Hepatocyte (in vitro differentiated cells): ENCODE results near the gene APLN. TPM values are rescaled to one million over a fixed set of nuclear protein-coding genes. Genes with fewer than 3 reads are reported as not detected.

Source experiments
- DNase-seq: peaks from one replicate; pipeline ENCODE4 v3.0.0-alpha.2; 2016; ENCODE audit warnings: low spot score
- H2AFZ ChIP-seq: fragments of 200-600 bp; sonication (generic); 2 replicates; pipeline ENCODE4 v1.6.0; 2016; ENCODE audit warnings: antibody characterized with exemption, mild to moderate bottlenecking
- H3K27ac ChIP-seq: fragments of 200-600 bp; sonication (generic); 2 replicates; pipeline ENCODE4 v1.5.1; 2016; ENCODE audit warnings: mild to moderate bottlenecking
- H3K27me3 ChIP-seq: fragments of 200-600 bp; sonication (generic); 2 replicates; pipeline ENCODE4 v1.6.1; 2016
- H3K36me3 ChIP-seq: fragments of 200-600 bp; sonication (generic); replicated peaks from 2 replicates; pipeline ENCODE4 v1.5.1; 2016; ENCODE audit warnings: low read depth; ENCODE audit not compliant: insufficient read depth
- H3K4me1 ChIP-seq: fragments of 200-600 bp; sonication (generic); 2 replicates; pipeline ENCODE4 v1.5.1; 2016; ENCODE audit warnings: mild to moderate bottlenecking, moderate library complexity; ENCODE audit not compliant: insufficient read depth
- H3K4me2 ChIP-seq: fragments of 200-600 bp; sonication (generic); 2 replicates; pipeline ENCODE4 v1.6.0; 2016
- H3K4me3 ChIP-seq: fragments of 200-600 bp; sonication (generic); 2 replicates; pipeline ENCODE4 v1.5.1; 2016; ENCODE audit warnings: mild to moderate bottlenecking
- H3K79me2 ChIP-seq: fragments of 200-600 bp; sonication (generic); 2 replicates; pipeline ENCODE4 v1.6.0; 2017; ENCODE audit warnings: mild to moderate bottlenecking
- H3K9me2 ChIP-seq: fragments of 200-600 bp; sonication (generic); replicated peaks from 2 replicates; pipeline ENCODE4 v1.6.0; 2017; ENCODE audit warnings: mild to moderate bottlenecking; ENCODE audit not compliant: insufficient read depth
- H3K9me3 ChIP-seq: fragments of 200-600 bp; sonication (generic); 2 replicates; pipeline ENCODE4 v1.5.1; 2016; ENCODE audit warnings: low read depth, mild to moderate bottlenecking
- H4K20me1 ChIP-seq: fragments of 200-600 bp; sonication (generic); 2 replicates; pipeline ENCODE4 v1.6.0; 2016; ENCODE audit warnings: mild to moderate bottlenecking; ENCODE audit not compliant: insufficient read depth, poor library complexity, severe bottlenecking
- EZH2 ChIP-seq: fragments of 200-600 bp; sonication (generic); IDR thresholded peaks from 2 replicates; pipeline ENCODE4 v1.6.1; 2016; ENCODE audit warnings: antibody characterized with exemption, mild to moderate bottlenecking, borderline replicate concordance
- EZH2phosphoT487 ChIP-seq: fragments of 200-600 bp; sonication (generic); IDR thresholded peaks from one replicate; pipeline ENCODE4 v1.6.1; 2018; ENCODE audit warnings: antibody characterized with exemption, mild to moderate bottlenecking, low read depth, moderate library complexity; ENCODE audit not compliant: unreplicated experiment, severe bottlenecking
- WGBS: methylation state at CpG from one replicate; pipeline ENCODE4 v1.1.6; 2016; ENCODE audit warnings: low lambda C conversion rate; ENCODE audit errors: missing lambda C conversion rate; 5-methylcytosine and 5-hydroxymethylcytosine counted together
- polyA plus RNA-seq: library from polyadenylated mRNA; unstranded; fragments of >200 nt; fragmentation: Nextera tagmentation; extraction: Ambion mirVana; gene quantifications from 2 replicates; pipeline ENCODE4 v1.2.1, GENCODE V29; 2016
- total RNA-seq: library from RNA; depleted of rRNA; stranded (reverse); fragments of >200 nt; gene quantifications from 2 replicates; pipeline ENCODE4 v1.2.3, GENCODE V29; 2014
- TF ChIP-seq, protein P1 (sequence below): fragments of 200-600 bp; sonication (generic); IDR thresholded peaks from 2 replicates; pipeline ENCODE4 v1.5.1; 2016; ENCODE audit warnings: antibody characterized with exemption, mild to moderate bottlenecking; ENCODE audit not compliant: poor library complexity

Gene APLN
- total and polyA plus RNA-seq, 2 experiments from 2014 or later = 0.30 TPM

DNA sequence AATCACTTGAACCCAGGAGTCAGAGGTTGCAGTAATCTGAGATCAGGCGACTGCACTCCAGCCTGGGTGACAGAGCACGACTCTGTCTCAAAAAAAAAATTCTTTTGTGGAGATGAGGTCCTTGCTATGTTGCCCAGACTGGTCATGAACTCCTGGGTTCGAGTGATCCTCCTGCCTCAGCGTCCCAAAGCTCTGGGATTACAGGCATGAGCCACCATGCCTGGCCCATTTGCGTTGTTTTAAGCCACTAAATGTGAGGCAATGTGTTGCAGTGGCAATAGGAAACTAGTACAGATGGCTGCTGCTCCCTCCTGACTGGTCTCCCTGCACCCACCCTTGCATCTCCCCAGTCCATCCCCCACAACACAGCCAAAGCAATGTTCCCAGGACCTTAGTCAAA, 40.0 kb upstream of the APLN start:
- Histone ChIP-seq H3K27ac (no peak overlapping the region), H3K4me2 (no peak overlapping the region), H3K9me3 (no peaks in the 10 kb centered on the region), H3K9me2 (no peaks in the 10 kb centered on the region), H3K4me3 (no peak overlapping the region), H3K36me3 (no peaks in the 10 kb centered on the region), H3K27me3 (no peaks in the 10 kb centered on the region), H2AFZ (no peak overlapping the region), H4K20me1 (no peaks in the 10 kb centered on the region), H3K79me2 (no peaks in the 10 kb centered on the region), H3K4me1 (no peaks in the 10 kb centered on the region)
- no peak for DNase-seq
- TF ChIP-seq EZH2 (no peak), EZH2phosphoT487 (no peak)
- TF ChIP-seq, protein P1, sequence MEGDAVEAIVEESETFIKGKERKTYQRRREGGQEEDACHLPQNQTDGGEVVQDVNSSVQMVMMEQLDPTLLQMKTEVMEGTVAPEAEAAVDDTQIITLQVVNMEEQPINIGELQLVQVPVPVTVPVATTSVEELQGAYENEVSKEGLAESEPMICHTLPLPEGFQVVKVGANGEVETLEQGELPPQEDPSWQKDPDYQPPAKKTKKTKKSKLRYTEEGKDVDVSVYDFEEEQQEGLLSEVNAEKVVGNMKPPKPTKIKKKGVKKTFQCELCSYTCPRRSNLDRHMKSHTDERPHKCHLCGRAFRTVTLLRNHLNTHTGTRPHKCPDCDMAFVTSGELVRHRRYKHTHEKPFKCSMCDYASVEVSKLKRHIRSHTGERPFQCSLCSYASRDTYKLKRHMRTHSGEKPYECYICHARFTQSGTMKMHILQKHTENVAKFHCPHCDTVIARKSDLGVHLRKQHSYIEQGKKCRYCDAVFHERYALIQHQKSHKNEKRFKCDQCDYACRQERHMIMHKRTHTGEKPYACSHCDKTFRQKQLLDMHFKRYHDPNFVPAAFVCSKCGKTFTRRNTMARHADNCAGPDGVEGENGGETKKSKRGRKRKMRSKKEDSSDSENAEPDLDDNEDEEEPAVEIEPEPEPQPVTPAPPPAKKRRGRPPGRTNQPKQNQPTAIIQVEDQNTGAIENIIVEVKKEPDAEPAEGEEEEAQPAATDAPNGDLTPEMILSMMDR = no peak
- 67% methylated on average over 5 of the region's 5 CpGs for WGBS

DNA sequence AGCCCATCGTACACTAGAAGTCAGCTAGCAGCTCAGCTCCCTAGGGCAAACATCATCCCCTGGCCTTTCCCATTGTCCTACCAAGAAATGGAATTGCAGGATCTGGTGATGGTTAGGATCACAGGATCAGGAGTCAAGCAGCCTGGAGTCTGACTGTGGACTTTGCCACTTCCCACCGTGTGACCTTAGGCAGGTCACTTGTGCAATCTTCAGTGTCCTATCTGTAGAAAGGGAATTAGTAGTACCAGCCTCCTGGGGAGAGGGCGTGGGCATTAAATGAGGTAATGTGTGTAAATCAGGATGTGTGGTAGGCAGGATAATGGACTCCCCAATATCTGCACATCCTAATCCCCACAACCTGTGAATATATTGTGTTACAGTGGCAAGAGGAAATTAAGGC, 38.6 kb upstream of the APLN start:
- H2AFZ ChIP-seq = no peak overlapping the region
- WGBS = 73% methylated on average over 3 of the region's 3 CpGs
- no peaks in the 10 kb centered on the region for H3K4me1 ChIP-seq
- H4K20me1 ChIP-seq = no peaks in the 10 kb centered on the region
- H3K4me2 ChIP-seq = no peak overlapping the region
- no peaks in the 10 kb centered on the region for H3K27me3 ChIP-seq
- TF ChIP-seq EZH2phosphoT487 (no peak), EZH2 (no peak)
- TF ChIP-seq, protein P1 = no peak
- H3K27ac ChIP-seq = no peak overlapping the region
- H3K9me3 ChIP-seq = no peaks in the 10 kb centered on the region
- H3K36me3 ChIP-seq = no peaks in the 10 kb centered on the region
- no peak overlapping the region for H3K4me3 ChIP-seq
- peak; percentile 23 for DNase-seq
- no peaks in the 10 kb centered on the region for H3K79me2 ChIP-seq
- no peaks in the 10 kb centered on the region for H3K9me2 ChIP-seq

DNA sequence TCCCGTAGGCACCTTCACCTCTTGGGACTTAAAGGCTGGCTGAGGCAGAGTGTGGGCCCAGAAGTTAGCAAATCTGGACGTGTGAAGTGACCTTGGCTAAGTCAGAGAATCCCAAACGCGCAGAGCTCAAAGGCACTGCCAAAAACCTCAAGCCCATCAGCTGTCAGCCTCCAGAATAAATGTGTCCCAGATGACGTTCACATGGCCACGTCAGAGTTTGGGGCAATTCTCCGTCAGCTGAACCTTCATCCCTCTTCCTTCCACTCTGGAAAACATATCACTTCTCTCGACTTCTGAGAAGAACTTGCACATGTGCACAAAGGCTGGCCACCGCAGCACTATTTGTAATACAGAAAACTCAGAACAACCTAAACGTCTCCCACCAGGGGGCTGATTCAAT, 35.7 kb upstream of the APLN start:
- no peak overlapping the region for H2AFZ ChIP-seq
- 72% methylated on average over 10 of the region's 10 CpGs for WGBS
- no peak overlapping the region for H3K4me2 ChIP-seq
- no peak overlapping the region for H3K4me3 ChIP-seq
- H3K27ac ChIP-seq = no peak overlapping the region
- TF ChIP-seq, protein P1 = no peak
- TF ChIP-seq EZH2phosphoT487 = no peak
- no peak for TF ChIP-seq EZH2
- no peak for DNase-seq
- H4K20me1 ChIP-seq = no peaks in the 10 kb centered on the region
- H3K9me3 ChIP-seq = no peaks in the 10 kb centered on the region
- H3K79me2 ChIP-seq = no peaks in the 10 kb centered on the region
- H3K36me3 ChIP-seq = no peaks in the 10 kb centered on the region
- no peaks in the 10 kb centered on the region for H3K9me2 ChIP-seq
- no peaks in the 10 kb centered on the region for H3K27me3 ChIP-seq
- H3K4me1 ChIP-seq = no peaks in the 10 kb centered on the region

DNA sequence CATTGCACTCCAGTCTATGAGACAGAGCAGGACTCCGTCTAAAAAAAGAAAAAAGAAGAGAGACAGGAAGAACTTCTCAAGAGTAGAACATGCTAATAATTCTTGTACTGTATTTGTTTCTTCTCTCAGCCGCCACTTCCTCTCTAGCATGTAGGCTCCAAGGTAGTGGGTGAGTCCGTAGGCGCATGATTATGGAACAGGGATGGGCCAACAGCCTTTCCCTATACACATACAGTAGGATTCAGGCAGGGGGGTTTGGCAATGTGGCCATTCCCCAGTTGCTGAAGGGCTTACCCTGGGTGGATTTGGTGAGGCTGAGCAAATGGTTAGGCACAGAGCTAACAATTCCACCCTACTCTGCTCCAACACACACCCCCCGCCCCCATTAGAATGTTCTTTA, 35.0 kb upstream of the APLN start:
- no peaks in the 10 kb centered on the region for H3K36me3 ChIP-seq
- H3K27me3 ChIP-seq = no peaks in the 10 kb centered on the region
- no peak overlapping the region for H3K4me3 ChIP-seq
- H3K4me2 ChIP-seq = no peak overlapping the region
- no peaks in the 10 kb centered on the region for H3K9me2 ChIP-seq
- H3K4me1 ChIP-seq = no peaks in the 10 kb centered on the region
- TF ChIP-seq, protein P1 = no peak
- WGBS = 73% methylated on average over 5 of the region's 5 CpGs
- H3K27ac ChIP-seq = no peak overlapping the region
- H4K20me1 ChIP-seq = no peaks in the 10 kb centered on the region
- H3K9me3 ChIP-seq = no peaks in the 10 kb centered on the region
- DNase-seq = no peak
- H3K79me2 ChIP-seq = no peaks in the 10 kb centered on the region
- no peak overlapping the region for H2AFZ ChIP-seq
